A204.1 (cell line): Measurements from ENCODE around the gene ATP13A5.

Experiments used
- FAIRE-seq: peaks from 2 replicates; lab custom pipeline; 2012; peaks lifted over from hg19 to GRCh38; lab: Jason Lieb, UNC

The ATP13A5 gene

GRCh38 chr3:193253986-193254660, 124.4 kb downstream of the ATP13A5 start:
- FAIRE-seq, result no peak

- FAIRE-seq, result no peak
These were observed 128.1 kb downstream of the ATP13A5 start for GRCh38 chr3:193250492-193250891.

GRCh38 chr3:193248848-193249468, 129.6 kb downstream of the ATP13A5 start:
- FAIRE-seq, result no peak

GRCh38 chr3:193243571-193243970, 135.0 kb downstream of the ATP13A5 start:
- no peak for FAIRE-seq

GRCh38 chr3:193241716-193242115, 136.8 kb downstream of the ATP13A5 start:
- FAIRE-seq, result no peak

GRCh38 chr3:193240850-193241706, 137.5 kb downstream of the ATP13A5 start, which contains the start of gene PLAAT1:
TSS of gene PLAAT1 (plus strand) at chr3:193241222. CDS start at chr3:193255651, 14,429 bp downstream.
- no peak for FAIRE-seq

- no peak for FAIRE-seq
These were observed 138.1 kb downstream of the ATP13A5 start for GRCh38 chr3:193240436-193240849.

- FAIRE-seq, result no peak
These were observed 141.5 kb downstream of the ATP13A5 start for GRCh38 chr3:193237030-193237429.

- no peak for FAIRE-seq
These were observed 142.0 kb downstream of the ATP13A5 start for GRCh38 chr3:193236599-193236998.

GRCh38 chr3:193231201-193231600, 147.4 kb downstream of the ATP13A5 start:
- no peak for FAIRE-seq

- no peak for FAIRE-seq
These were observed 147.9 kb downstream of the ATP13A5 start for GRCh38 chr3:193230610-193231009.

GRCh38 chr3:193229851-193230420, 148.6 kb downstream of the ATP13A5 start:
- FAIRE-seq, result no peak

GRCh38 chr3:193228206-193228605, 150.3 kb downstream of the ATP13A5 start:
- FAIRE-seq, result no peak

GRCh38 chr3:193225302-193226125, 153.0 kb downstream of the ATP13A5 start:
- FAIRE-seq, result no peak
